ENCODE measurements around the gene PRKAA1.
"Not testable (repeated sequence)": the region's sequence is repeated elsewhere in the genome, so short reads cannot be mapped to it uniquely, and the experiment has no call there.

The PRKAA1 gene

DNA sequence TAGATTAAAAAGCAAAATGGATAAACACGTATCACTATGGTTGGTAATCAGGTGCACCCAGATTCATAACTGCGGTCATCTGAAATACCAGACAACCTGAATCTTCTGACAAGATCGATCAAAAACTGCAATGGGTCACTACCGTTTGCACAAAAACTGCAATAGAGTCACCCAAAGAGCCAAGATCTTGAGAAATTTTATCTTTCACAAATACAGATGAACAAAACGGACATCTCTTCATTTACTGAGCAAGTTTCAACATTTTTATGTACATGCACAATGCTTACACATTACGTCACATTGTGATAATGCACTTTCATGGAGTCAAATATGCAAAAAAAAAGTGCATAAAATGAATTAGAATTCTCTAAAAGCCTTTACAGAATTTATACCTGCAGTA is 18.6 kb downstream of the PRKAA1 start:
- no peak for DNase-seq

DNA sequence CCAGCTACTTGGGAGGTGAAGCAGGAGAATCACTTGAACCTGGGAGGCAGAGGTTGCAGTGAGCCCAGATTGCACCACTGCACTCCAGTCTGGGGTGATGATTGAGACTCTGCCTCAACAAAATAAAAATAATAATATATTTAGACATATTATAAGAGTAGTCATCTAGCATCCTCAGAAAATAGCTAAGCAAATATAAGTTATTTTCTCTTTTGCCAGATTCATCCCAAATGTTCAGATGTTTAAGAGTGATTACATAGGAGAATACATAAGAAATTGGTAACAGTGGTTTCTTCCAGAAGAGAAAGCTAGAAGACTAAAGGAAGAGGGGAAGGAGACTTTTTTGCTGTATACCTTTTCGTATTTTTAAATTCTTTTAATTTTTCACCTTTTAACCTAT is 20.0 kb downstream of the PRKAA1 start:
- DNase-seq = no peak

DNA sequence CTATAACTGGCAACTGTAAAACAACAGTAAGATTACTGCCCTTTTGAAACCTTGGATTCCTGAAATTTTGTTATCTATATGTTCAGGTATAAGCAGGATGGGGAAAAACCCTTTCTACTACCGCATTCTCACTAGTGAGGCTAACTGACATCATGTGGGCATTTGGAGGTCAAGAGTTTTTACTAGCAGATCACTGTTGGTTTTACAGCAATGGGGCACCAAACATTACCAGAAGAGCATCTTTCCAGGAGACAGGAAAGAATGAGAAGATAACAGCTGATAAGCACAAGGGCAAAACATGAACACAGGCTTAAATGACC is 21.6 kb downstream of the PRKAA1 start:
- DNase-seq = no peak

GRCh38 chr5:40775846-40776657 is 22.1 kb downstream of the PRKAA1 start:
- DNase-seq = no peak

GRCh38 chr5:40775085-40775845 is 22.9 kb downstream of the PRKAA1 start:
- DNase-seq = no peak

- DNase-seq = no peak
Observed at GRCh38 chr5:40774623-40775022, 23.6 kb downstream of the PRKAA1 start.

- DNase-seq = no peak
Observed at GRCh38 chr5:40770764-40771163, 27.4 kb downstream of the PRKAA1 start.

DNA sequence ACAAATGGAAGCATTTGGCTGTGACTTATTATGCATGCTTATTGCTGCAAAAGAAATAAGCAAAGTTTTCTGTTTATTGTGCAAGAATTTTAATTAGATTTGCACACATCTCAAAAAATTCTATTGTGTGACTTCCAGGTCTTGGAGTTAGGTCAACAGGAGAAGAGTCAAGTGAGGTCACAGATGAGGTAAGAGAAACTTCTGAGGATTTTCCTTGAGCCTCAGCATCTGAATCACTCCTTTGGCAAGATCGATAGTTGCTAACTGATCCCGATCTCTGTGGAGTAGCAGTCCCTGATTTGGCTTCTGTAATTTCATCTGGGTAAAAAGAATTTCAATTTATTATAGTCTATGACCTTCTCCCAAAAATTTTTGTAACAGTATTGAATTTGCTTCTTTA is 35.5 kb downstream of the PRKAA1 start:
- no peak for DNase-seq

DNA sequence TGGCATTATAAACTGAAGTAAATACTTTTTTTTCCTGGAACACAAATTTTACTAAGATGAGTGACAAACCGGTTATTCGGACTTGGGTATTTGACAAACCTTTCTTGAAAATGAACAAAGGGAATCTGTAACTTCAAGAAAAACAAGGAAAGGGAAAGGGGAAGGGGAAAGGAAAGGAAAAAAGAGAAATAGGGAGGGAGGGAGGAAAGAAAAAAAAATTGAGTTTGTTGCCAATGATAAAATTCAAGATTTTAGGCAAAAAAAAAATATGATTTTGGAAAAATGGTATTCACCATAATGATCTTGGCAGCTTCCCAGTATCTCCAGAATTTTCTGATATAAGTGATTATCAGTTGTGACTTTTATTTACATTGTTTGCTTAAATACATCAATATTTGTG is 40.8 kb downstream of the PRKAA1 start:
- no peak for DNase-seq

- DNase-seq = peak; percentile 99
Observed at GRCh38 chr5:40755407-40756365, 42.5 kb downstream of the PRKAA1 start, which contains the start of gene TTC33. TTC33 (minus strand) TSS chr5:40755961; CDS start chr5:40747018, 8,943 bp downstream.

- peak; percentile 81 for DNase-seq
Observed at GRCh38 chr5:40755093-40755406, 43.1 kb downstream of the PRKAA1 start.

GRCh38 chr5:40754381-40755092 is 43.6 kb downstream of the PRKAA1 start:
- no peak for DNase-seq

DNA sequence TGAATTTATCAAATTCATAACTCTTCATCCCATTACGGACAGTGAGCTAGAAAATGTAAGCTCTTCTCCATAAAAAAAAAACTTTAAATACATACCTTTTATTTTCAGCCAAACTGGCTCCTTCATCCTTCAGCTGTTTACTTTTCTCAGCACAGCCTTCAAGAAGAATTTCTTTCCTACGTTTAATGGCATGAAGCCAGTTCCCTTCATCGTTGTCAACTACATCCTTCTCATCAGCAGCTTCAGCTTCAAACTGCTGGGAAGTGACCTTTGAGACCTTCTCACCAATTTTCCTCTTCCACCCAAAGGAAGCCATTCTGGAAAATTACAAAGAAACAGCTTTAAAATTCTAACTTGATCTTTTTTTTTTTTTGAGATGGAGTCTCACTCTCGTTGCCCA is 51.5 kb downstream of the PRKAA1 start:
- no peak for DNase-seq

DNA sequence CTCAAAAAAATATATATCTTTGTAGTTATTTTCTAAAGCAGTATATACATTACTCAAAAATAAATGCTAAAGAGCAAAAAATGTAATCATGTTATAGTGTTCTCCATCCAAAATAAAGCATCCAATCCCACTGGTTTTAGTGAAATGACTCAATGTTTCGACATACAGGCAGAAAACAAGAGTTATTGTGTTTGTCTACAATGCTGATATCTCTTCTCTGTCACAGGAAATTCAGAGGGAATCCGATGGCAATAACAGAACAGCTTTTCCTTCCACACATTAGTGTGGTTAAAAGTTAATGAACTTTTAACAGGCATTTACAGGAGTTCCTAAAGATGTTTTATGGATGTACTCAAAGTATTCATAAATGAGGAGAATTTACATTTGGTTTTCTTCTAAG is 54.4 kb downstream of the PRKAA1 start:
- DNase-seq = no peak

DNA sequence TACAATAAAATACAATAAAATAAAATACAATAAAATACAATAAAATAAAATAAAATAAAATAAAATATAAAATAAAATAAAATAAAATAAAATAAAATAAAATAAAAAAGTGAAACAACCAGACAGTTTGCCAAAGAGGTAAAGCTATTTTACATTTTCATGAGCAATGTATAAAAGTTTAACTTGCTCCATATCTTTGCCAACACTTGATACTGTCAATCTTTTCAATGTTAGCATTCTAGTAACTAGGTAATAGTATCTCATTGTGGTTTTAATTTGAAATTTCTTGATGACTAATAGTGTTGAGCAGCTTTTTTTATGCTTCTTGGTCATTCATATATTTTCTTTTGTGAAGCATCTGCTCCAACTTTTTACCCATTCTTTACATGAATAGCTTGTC is 59.7 kb downstream of the PRKAA1 start:
- no peak for DNase-seq

DNA sequence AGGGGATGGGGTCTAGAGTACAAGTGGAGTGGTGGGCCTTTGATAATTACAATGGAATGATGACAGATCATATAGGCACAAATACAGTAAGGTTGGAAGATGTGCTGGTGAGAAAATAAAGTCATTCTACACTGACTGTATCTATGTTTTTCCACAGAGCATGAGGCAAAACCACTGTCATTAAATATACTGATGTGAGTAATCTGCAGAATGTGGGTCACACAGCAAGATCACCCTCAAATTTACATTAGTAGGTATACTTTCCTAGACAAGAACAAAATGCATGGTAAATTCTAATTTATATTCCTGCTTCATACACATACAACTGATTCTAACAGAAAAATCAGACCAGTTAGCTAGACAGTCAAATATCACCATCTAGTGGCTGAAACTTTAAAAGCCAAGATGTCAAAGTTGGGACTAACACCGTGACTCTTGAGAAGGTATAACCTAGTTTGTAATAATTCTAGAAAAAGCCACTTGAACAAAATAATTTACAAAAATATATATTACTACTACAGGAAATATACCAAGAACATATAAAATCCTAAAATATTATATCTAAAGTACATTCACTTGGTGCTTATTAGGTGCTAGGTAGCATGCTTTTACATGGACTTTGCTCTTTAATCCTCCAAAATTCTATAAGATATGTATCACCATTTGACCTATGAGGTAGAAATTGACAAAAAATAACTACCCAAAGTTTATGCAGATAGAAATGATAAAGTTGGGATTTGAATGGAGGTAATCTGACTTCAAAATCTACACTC is 61.9 kb downstream of the PRKAA1 start:
- DNase-seq = no peak

DNA sequence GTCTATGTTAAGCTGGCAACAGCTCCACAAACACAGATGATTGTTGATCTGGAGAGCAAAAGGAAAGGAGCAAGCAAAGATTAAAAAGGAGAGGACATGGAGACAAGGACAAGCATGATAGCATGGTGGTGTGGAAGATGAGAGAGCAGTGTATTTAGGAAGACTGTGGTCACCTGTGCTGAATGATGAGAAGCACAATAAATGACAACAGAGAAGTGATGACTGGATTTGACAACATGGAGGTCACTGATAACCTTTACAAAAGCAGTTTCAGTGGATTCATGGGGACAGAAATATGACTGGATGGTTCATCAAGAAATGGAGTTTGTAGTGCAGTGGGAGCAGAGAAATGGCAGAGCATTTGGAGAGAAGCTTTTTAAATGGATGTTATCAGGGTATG is 62.6 kb downstream of the PRKAA1 start:
- DNase-seq = no peak

GRCh38 chr5:40734986-40735385 is 63.2 kb downstream of the PRKAA1 start:
- no peak for DNase-seq

DNA sequence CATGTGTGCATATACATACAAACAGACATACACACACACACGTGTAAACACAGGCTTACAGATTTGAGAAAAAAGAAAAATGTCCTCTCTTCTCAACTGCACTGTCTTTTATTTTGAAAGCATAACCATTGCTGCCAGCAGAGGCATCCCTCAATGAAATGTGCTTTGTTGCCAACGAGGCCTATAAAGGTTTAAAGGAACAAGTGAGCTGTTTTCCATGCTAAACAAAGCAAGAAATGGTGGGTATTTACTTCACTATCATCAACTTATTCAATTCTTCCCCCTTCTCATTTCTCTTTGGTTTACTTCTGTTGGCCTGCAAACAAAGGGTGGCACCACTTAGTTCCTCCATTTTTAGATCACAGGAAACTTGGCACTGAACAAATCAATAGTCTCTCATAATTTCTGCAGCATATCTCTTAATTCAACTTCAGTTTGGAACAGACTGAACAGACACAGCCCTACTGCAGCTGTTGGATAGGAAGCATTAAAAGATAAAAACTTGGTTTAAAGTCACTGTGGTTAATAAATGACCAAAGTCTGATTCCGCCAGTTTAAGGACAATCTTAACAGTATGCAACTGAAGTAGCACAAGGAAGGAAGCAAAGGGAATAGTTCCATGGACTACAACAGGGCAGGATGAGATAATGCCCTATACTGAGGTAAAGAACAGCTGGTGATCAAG is 64.2 kb downstream of the PRKAA1 start:
- no peak for DNase-seq

DNA sequence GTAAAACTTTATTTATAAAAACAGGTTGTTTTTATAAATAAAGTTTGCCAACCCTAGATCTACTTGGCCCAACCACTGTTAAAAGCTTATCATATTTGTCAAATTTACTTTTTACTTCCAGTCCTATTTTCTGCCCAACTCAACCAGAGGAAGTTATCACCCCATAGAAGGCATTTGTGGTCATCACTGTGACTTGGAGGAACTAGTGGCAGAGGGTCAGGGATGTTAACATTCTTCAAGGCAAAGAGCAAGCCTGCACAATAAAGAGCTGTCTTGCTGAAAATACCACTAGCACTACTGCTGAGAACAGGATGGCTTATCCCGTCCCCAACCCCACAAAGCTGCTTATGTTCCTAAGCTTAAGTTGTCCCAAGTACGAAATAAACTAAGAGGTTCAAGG is 64.7 kb downstream of the PRKAA1 start:
- DNase-seq = no peak

GRCh38 chr5:40722497-40722911 is 75.7 kb downstream of the PRKAA1 start:
- not testable (repeated sequence) for DNase-seq

Measured in islet precursor cell (in vitro differentiated cells).